Gastroesophageal sphincter (tissue), 4 donors: ENCODE measurements around the gene CLCN4. TPM values are rescaled to one million over a fixed set of nuclear protein-coding genes. Genes with fewer than 3 reads are reported as not detected.
A peak's percentile ranks its signal among the peaks of the same experiment; 100 is the strongest.

Experiments
- ATAC-seq: fragments of 150-250 bp; one replicate; pipeline ENCODE4 v1.9.1; 2016; ENCODE audit warnings: mild to moderate bottlenecking, moderate library complexity
- H3K27ac ChIP-seq, 4 donors: fragments of 200-600 bp; sonication (generic) in 3 of 4; 1 replicate in 3 of 4; 2 replicates in 1 of 4; pipeline ENCODE4 v1.5.1; 2016 to 2019
- H3K27me3 ChIP-seq: fragments of 200-600 bp; sonication (generic); one replicate; pipeline ENCODE4 v1.5.1; 2019
- H3K36me3 ChIP-seq, 2 donors: fragments of 200-600 bp; sonication (generic); one replicate each; pipeline ENCODE4 v1.5.1; 2019; ENCODE audit warnings: control low read depth in 1 of 2
- H3K4me1 ChIP-seq, 3 donors: fragments of 200-600 bp; sonication (generic); 1 replicate in 2 of 3; 2 replicates in 1 of 3; pipeline ENCODE4 v1.5.1; 2016 to 2019; ENCODE audit warnings: control low read depth in 2 of 3
- H3K4me3 ChIP-seq, 2 donors: fragments of 200-600 bp; sonication (generic); one replicate each; pipeline ENCODE4 v1.5.1; 2019; ENCODE audit warnings: mild to moderate bottlenecking in 1 of 2, moderate library complexity in 1 of 2
- H3K9me3 ChIP-seq, 3 donors: fragments of 200-600 bp; sonication (generic); one replicate each; pipeline ENCODE4 v1.5.1; 2017 to 2019; ENCODE audit warnings: control low read depth in 2 of 3
- CTCF ChIP-seq, 4 experiments: fragments of 200-600 bp in 2 of 4; fragments of 450-650 bp in 2 of 4; sonication (generic) in 1 of 4; IDR thresholded peaks; one replicate each; pipeline ENCODE4 v1.5.1; 2017 to 2019; ENCODE audit warnings: antibody characterized with exemption in 4 of 4, mild to moderate bottlenecking in 2 of 4, moderate library complexity in 2 of 4
- EP300 ChIP-seq: sonication (generic); formaldehyde crosslinking; IDR thresholded peaks from one replicate; pipeline ENCODE4 v1.6.1; 2017; ENCODE audit warnings: antibody characterized with exemption, mild to moderate bottlenecking
- POLR2A ChIP-seq, 2 donors: fragments of 450-650 bp; IDR thresholded peaks; one replicate each; pipeline ENCODE4 v1.6.1; 2017; ENCODE audit warnings: antibody characterized with exemption in 2 of 2, mild to moderate bottlenecking in 2 of 2, moderate library complexity in 1 of 2
- POLR2AphosphoS5 ChIP-seq: sonication (generic); formaldehyde crosslinking; IDR thresholded peaks from one replicate; pipeline ENCODE4 v1.6.1; 2017; ENCODE audit warnings: antibody characterized with exemption
- WGBS, 2 donors: methylation state at CpG; one replicate each; pipeline ENCODE4 v1.1.5; 2018; ENCODE audit warnings: low coverage in 1 of 2; 5-methylcytosine and 5-hydroxymethylcytosine counted together
- total RNA-seq, 4 donors: library from RNA; depleted of rRNA; stranded (reverse); fragments of >200 nt; gene quantifications; one replicate each; pipeline ENCODE4 v1.1.0, GENCODE V29; 2016

CLCN4 gene
- total RNA-seq, 4 donors from 2014 or later, result 0.16 to 2.3 (median 2.0) TPM

GRCh38 chrX:10240918-10241317 is 84.1 kb downstream of the CLCN4 start:
- H3K4me3 ChIP-seq, result no peak overlapping the region
- peak overlapping the region in 1 of 4 donors; percentile 30 for H3K27ac ChIP-seq
- H3K36me3 ChIP-seq, result no peaks in the 10 kb centered on the region
- no peaks in the 10 kb centered on the region for H3K27me3 ChIP-seq
- H3K4me1 ChIP-seq, result no peaks in the 10 kb centered on the region
- 16 to 24% methylated on average over 2 to 3 of the region's 4 CpGs for WGBS, 2 donors
- no peaks in the 10 kb centered on the region for H3K9me3 ChIP-seq
- TF ChIP-seq EP300 (no peak), POLR2A (IDR thresholded peaks at IDR 0.05) (no peak), POLR2AphosphoS5 (peak; percentile 5)
- peak; percentile 60 for ATAC-seq

GRCh38 chrX:10242026-10242425 is 85.3 kb downstream of the CLCN4 start:
- no peaks in the 10 kb centered on the region for H3K4me1 ChIP-seq
- TF ChIP-seq POLR2AphosphoS5 (no peak), EP300 (no peak), POLR2A (IDR thresholded peaks at IDR 0.05) (no peak), CTCF (IDR thresholded peaks at IDR 0.05) (no peak)
- no peak overlapping the region for H3K27ac ChIP-seq
- H3K36me3 ChIP-seq, result no peaks in the 10 kb centered on the region
- no peak overlapping the region for H3K4me3 ChIP-seq
- WGBS, 2 donors, result 85 to 100% methylated on average over 2 of the region's 5 CpGs
- no peaks in the 10 kb centered on the region for H3K27me3 ChIP-seq
- no peaks in the 10 kb centered on the region for H3K9me3 ChIP-seq
- no peak for ATAC-seq

- 66 to 86% methylated on average over 1 to 4 of the region's 4 CpGs for WGBS, 2 donors
- H3K4me1 ChIP-seq, result no peaks in the 10 kb centered on the region
Observed at GRCh38 chrX:10243106-10243505, 86.3 kb downstream of the CLCN4 start.

GRCh38 chrX:10244915-10245622 is 88.3 kb downstream of the CLCN4 start:
- Histone ChIP-seq H3K9me3 (no peaks in the 10 kb centered on the region), H3K27me3 (no peaks in the 10 kb centered on the region), H3K27ac (no peak overlapping the region), H3K4me1 (no peaks in the 10 kb centered on the region), H3K4me3 (no peak overlapping the region), H3K36me3 (no peaks in the 10 kb centered on the region)
- no peak for ATAC-seq
- TF ChIP-seq POLR2A (IDR thresholded peaks at IDR 0.05), result no peak
- TF ChIP-seq CTCF (IDR thresholded peaks at IDR 0.05), result no peak
- no peak for TF ChIP-seq POLR2AphosphoS5
- no peak for TF ChIP-seq EP300
- 35 to 61% methylated on average over 3 to 7 of the region's 9 CpGs for WGBS, 2 donors

More at GRCh38 chrX:10243106-10243505, 86.3 kb downstream of the CLCN4 start:
- Histone ChIP-seq H3K4me3 (no peak overlapping the region), H3K36me3 (no peaks in the 10 kb centered on the region), H3K9me3 (no peaks in the 10 kb centered on the region), H3K27me3 (no peaks in the 10 kb centered on the region), H3K27ac (no peak overlapping the region)
- no peak for ATAC-seq
- TF ChIP-seq POLR2A (IDR thresholded peaks at IDR 0.05), result no peak
- TF ChIP-seq EP300, result no peak
- TF ChIP-seq CTCF (IDR thresholded peaks at IDR 0.05), result no peak
- TF ChIP-seq POLR2AphosphoS5, result no peak

- 87 to 91% methylated on average over 4 of the region's 4 CpGs for WGBS, 2 donors
- H3K36me3 ChIP-seq, result no peaks in the 10 kb centered on the region
- H3K27me3 ChIP-seq, result no peaks in the 10 kb centered on the region
- no peak overlapping the region for H3K4me3 ChIP-seq
- no peaks in the 10 kb centered on the region for H3K4me1 ChIP-seq
- no peak for ATAC-seq
- H3K27ac ChIP-seq, result no peak overlapping the region
- no peak for TF ChIP-seq POLR2AphosphoS5
- no peak for TF ChIP-seq CTCF (IDR thresholded peaks at IDR 0.05)
- no peak for TF ChIP-seq POLR2A (IDR thresholded peaks at IDR 0.05)
- TF ChIP-seq EP300, result no peak
- H3K9me3 ChIP-seq, result no peaks in the 10 kb centered on the region
Observed at GRCh38 chrX:10245886-10246285, 89.1 kb downstream of the CLCN4 start.
